ENCODE results near the gene PMP22.

PMP22 gene

DNA sequence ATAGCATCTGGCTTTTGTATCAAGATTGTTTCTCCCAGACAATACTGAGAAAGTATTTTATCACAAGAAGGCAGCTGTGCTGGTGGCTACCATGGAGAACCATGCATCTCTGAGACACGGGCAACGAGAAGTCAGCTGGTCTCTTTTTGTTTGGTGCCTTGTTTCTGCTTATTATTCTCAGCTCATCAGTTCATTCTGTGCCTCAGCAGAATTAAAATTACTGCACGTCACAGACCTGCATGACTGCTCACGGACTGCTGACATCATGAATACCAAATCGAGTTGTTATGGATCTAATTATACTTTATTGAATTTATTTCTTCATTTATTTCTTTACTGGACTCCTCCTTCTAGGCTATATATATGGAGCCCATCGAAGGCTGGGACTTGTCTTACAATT lies 19.0 kb upstream of the PMP22 start:
- H3K36me3 ChIP-seq (ENCODE audit: insufficient read depth, low read length) = no peaks in the 10 kb centered on the region
- H3F3A ChIP-seq (ENCODE audit: insufficient read depth, low read length) = no peaks in the 10 kb centered on the region
- no peak overlapping the region for H3K9ac ChIP-seq (ENCODE audit: low read length)
- no peak overlapping the region for H2AFZ ChIP-seq (ENCODE audit: low read length)
- no peaks in the 10 kb centered on the region for H3K9me2 ChIP-seq (ENCODE audit: low read depth, low read length)
- no peaks in the 10 kb centered on the region for H3K9me3 ChIP-seq (ENCODE audit: low read length)
- no peaks in the 10 kb centered on the region for H3K79me2 ChIP-seq (ENCODE audit: insufficient read depth, low read length)
- TF ChIP-seq, protein P1, sequence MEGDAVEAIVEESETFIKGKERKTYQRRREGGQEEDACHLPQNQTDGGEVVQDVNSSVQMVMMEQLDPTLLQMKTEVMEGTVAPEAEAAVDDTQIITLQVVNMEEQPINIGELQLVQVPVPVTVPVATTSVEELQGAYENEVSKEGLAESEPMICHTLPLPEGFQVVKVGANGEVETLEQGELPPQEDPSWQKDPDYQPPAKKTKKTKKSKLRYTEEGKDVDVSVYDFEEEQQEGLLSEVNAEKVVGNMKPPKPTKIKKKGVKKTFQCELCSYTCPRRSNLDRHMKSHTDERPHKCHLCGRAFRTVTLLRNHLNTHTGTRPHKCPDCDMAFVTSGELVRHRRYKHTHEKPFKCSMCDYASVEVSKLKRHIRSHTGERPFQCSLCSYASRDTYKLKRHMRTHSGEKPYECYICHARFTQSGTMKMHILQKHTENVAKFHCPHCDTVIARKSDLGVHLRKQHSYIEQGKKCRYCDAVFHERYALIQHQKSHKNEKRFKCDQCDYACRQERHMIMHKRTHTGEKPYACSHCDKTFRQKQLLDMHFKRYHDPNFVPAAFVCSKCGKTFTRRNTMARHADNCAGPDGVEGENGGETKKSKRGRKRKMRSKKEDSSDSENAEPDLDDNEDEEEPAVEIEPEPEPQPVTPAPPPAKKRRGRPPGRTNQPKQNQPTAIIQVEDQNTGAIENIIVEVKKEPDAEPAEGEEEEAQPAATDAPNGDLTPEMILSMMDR (IDR thresholded peaks at IDR 0.05; ENCODE audit: low read length) = no peak
- no peak for TF ChIP-seq EZH2 (IDR thresholded peaks at IDR 0.05; ENCODE audit: borderline replicate concordance, low read length)
- no peaks in the 10 kb centered on the region for H4K20me1 ChIP-seq (ENCODE audit: insufficient read depth, low read length)
- H3K4me3 ChIP-seq (ENCODE audit: low read depth, low read length, poor library complexity, severe bottlenecking) = no peak overlapping the region
- H3K27me3 ChIP-seq (ENCODE audit: insufficient read depth, low read length) = no peaks in the 10 kb centered on the region
- H3K27ac ChIP-seq (ENCODE audit: low read depth, low read length, poor library complexity, severe bottlenecking) = no peak overlapping the region
- no peak overlapping the region for H3K4me2 ChIP-seq (ENCODE audit: low read length)
- no peaks in the 10 kb centered on the region for H3K4me1 ChIP-seq (ENCODE audit: insufficient read depth, low read length, severe bottlenecking)

DNA sequence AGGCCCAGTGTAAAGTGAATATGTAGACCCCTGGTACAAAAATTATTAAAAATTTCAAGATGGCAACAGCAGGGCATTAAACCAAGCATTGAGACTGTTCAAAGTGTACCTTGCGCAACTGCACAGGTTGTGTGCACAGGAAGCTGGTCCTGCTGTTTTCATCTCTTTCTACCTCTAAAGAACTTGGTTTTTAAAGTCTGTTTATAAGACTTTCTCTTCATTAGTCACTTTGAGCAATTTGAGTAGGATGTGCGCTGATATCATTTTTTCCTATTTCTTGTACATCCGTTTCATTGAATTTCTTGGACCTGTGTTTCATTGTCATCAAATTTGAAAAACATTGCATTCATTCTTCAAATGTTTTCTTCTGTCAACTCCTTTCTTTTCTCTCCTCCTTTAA lies 16.8 kb upstream of the PMP22 start:
- TF ChIP-seq, protein P1 (IDR thresholded peaks at IDR 0.05; ENCODE audit: low read length) = no peak
- no peak for TF ChIP-seq EZH2 (IDR thresholded peaks at IDR 0.05; ENCODE audit: borderline replicate concordance, low read length)
- no peak overlapping the region for H3K27ac ChIP-seq (ENCODE audit: low read depth, low read length, poor library complexity, severe bottlenecking)

DNA sequence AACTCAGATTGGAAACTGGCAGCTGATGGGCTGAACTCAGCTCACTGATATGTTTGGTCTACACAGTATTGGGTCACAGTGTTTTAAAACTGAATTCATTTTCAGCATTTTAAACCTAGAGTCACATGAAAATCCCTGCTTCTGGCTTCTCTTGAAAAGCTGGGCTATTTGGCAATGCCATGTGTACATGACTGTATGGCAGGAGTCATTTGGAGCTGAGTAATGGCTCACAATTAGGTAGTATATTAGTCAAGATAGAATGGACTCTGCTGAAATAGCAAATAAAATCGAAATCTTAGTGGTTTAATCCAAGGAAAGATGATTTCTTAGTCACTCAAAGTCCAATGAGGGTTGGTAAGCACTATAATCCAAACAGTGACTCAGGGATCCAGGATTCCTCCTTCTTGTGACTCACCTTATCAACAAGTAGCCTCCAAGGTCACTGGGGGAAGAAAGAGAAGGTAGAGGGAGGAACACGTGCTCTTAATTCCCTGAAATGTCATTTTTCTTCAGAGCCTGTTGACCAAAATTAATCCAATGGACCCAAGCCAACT lies 13.9 kb upstream of the PMP22 start:
- H3K27me3 ChIP-seq (ENCODE audit: insufficient read depth, low read length) = no peaks in the 10 kb centered on the region
- no peak for TF ChIP-seq EZH2 (IDR thresholded peaks at IDR 0.05; ENCODE audit: borderline replicate concordance, low read length)
- TF ChIP-seq, protein P1 (IDR thresholded peaks at IDR 0.05; ENCODE audit: low read length) = no peak

More for the DNA sequence above, 16.8 kb upstream of the PMP22 start:
- no peaks in the 10 kb centered on the region for H3K79me2 ChIP-seq (ENCODE audit: insufficient read depth, low read length)
- no peak overlapping the region for H3K4me3 ChIP-seq (ENCODE audit: low read depth, low read length, poor library complexity, severe bottlenecking)
- no peaks in the 10 kb centered on the region for H3K36me3 ChIP-seq (ENCODE audit: insufficient read depth, low read length)
- H3K27me3 ChIP-seq (ENCODE audit: insufficient read depth, low read length) = no peaks in the 10 kb centered on the region
- no peaks in the 10 kb centered on the region for H3F3A ChIP-seq (ENCODE audit: insufficient read depth, low read length)
- H3K9ac ChIP-seq (ENCODE audit: low read length) = no peak overlapping the region
- H3K4me2 ChIP-seq (ENCODE audit: low read length) = no peak overlapping the region
- H2AFZ ChIP-seq (ENCODE audit: low read length) = no peak overlapping the region
- H3K9me3 ChIP-seq (ENCODE audit: low read length) = no peaks in the 10 kb centered on the region
- no peaks in the 10 kb centered on the region for H4K20me1 ChIP-seq (ENCODE audit: insufficient read depth, low read length)
- H3K9me2 ChIP-seq (ENCODE audit: low read depth, low read length) = no peaks in the 10 kb centered on the region
- no peaks in the 10 kb centered on the region for H3K4me1 ChIP-seq (ENCODE audit: insufficient read depth, low read length, severe bottlenecking)

More for the DNA sequence above, 13.9 kb upstream of the PMP22 start:
- Histone ChIP-seq H3F3A (ENCODE audit: insufficient read depth, low read length) (no peaks in the 10 kb centered on the region), H3K9me2 (ENCODE audit: low read depth, low read length) (no peaks in the 10 kb centered on the region), H3K9ac (ENCODE audit: low read length) (no peak overlapping the region), H3K36me3 (ENCODE audit: insufficient read depth, low read length) (no peaks in the 10 kb centered on the region), H3K4me2 (ENCODE audit: low read length) (no peak overlapping the region), H3K79me2 (ENCODE audit: insufficient read depth, low read length) (no peaks in the 10 kb centered on the region), H4K20me1 (ENCODE audit: insufficient read depth, low read length) (no peaks in the 10 kb centered on the region), H3K4me1 (ENCODE audit: insufficient read depth, low read length, severe bottlenecking) (no peaks in the 10 kb centered on the region), H2AFZ (ENCODE audit: low read length) (no peak overlapping the region), H3K27ac (ENCODE audit: low read depth, low read length, poor library complexity, severe bottlenecking) (no peak overlapping the region), H3K4me3 (ENCODE audit: low read depth, low read length, poor library complexity, severe bottlenecking) (no peak overlapping the region), H3K9me3 (ENCODE audit: low read length) (no peaks in the 10 kb centered on the region)

All from OCI-LY1 (cell line).